HG03354 (cell line): ENCODE data around the gene SERINC5.
A peak's percentile ranks its signal among the peaks of the same experiment; 100 is the strongest.
"Not testable (repeated sequence)": the region's sequence is repeated elsewhere in the genome, so short reads cannot be mapped to it uniquely, and the experiment has no call there.

Experiments used
- ATAC-seq: cut with Tn5 transposase; IDR thresholded peaks from one replicate; pipeline ENCODE4 v1.9.1; 2021; ENCODE audit warnings: mild to moderate bottlenecking; ENCODE audit not compliant: unreplicated experiment, poor library complexity, severe bottlenecking

SERINC5 gene

GRCh38 chr5:80117446-80117845 lies 138.4 kb downstream of the SERINC5 start:
- no peak for ATAC-seq

- no peak for ATAC-seq
Observed at GRCh38 chr5:80116465-80116864, 139.4 kb downstream of the SERINC5 start.

- no peak for ATAC-seq
Observed at GRCh38 chr5:80116000-80116399, 139.8 kb downstream of the SERINC5 start.

- ATAC-seq, result no peak
Observed at GRCh38 chr5:80114860-80115259, 141.0 kb downstream of the SERINC5 start.

GRCh38 chr5:80111376-80111990 lies 144.4 kb downstream of the SERINC5 start:
- not testable (repeated sequence) for ATAC-seq

- ATAC-seq, result no peak
Observed at GRCh38 chr5:80109646-80110478, 146.0 kb downstream of the SERINC5 start.

GRCh38 chr5:80106916-80107315 lies 148.9 kb downstream of the SERINC5 start:
- no peak for ATAC-seq

GRCh38 chr5:80105698-80106439 lies 150.0 kb downstream of the SERINC5 start:
- ATAC-seq, result no peak

GRCh38 chr5:80103371-80103770 lies 152.5 kb downstream of the SERINC5 start:
- no peak for ATAC-seq

GRCh38 chr5:80101993-80102392 lies 153.9 kb downstream of the SERINC5 start:
- ATAC-seq, result no peak

- ATAC-seq, result no peak
Observed at GRCh38 chr5:80097451-80097850, 158.4 kb downstream of the SERINC5 start.

- ATAC-seq, result no peak
Observed at GRCh38 chr5:80094236-80094738, 161.6 kb downstream of the SERINC5 start.

- ATAC-seq, result no peak
Observed at GRCh38 chr5:80093796-80094195, 162.1 kb downstream of the SERINC5 start.

GRCh38 chr5:80092486-80093107 lies 163.3 kb downstream of the SERINC5 start:
- no peak for ATAC-seq

- not testable (repeated sequence) for ATAC-seq
Observed at GRCh38 chr5:80091792-80092192, 164.1 kb downstream of the SERINC5 start.

- ATAC-seq, result no peak
Observed at GRCh38 chr5:80090884-80091166, 165.0 kb downstream of the SERINC5 start.

- peak; percentile 73 for ATAC-seq
Observed at GRCh38 chr5:80083101-80083890, 172.6 kb downstream of the SERINC5 start.

- ATAC-seq, result peak; percentile 47
Observed at GRCh38 chr5:80082731-80083100, 173.1 kb downstream of the SERINC5 start.

GRCh38 chr5:80082281-80082680 lies 173.6 kb downstream of the SERINC5 start:
- ATAC-seq, result no peak
